Measurements from ENCODE around the gene VWF.

GRCh38 chr12:6093764-6094163, 30.7 kb downstream of the VWF start:
- TF ChIP-seq FOXA1 (IDR thresholded peaks at IDR 0.05) (no peak), CTBP1 (IDR thresholded peaks at IDR 0.05; ENCODE audit: borderline replicate concordance) (no peak), NFRKB (IDR thresholded peaks at IDR 0.05) (no peak), FOXK2 (IDR thresholded peaks at IDR 0.05) (no peak), TARDBP (IDR thresholded peaks at IDR 0.05) (no peak)

Measured in HEK293T (cell line).